IPS DF 4.7 (cell line): ENCODE results near the gene PDPR.
A peak's percentile ranks its signal among the peaks of the same experiment; 100 is the strongest.
"Not testable (repeated sequence)": the region's sequence is repeated elsewhere in the genome, so short reads cannot be mapped to it uniquely, and the experiment has no call there.

Source experiments
- DNase-seq: peaks from one replicate; pipeline ENCODE4 v3.0.0-alpha.2; 2013; ENCODE audit warnings: low spot score; ENCODE audit errors: extremely low read depth

The PDPR gene

DNA sequence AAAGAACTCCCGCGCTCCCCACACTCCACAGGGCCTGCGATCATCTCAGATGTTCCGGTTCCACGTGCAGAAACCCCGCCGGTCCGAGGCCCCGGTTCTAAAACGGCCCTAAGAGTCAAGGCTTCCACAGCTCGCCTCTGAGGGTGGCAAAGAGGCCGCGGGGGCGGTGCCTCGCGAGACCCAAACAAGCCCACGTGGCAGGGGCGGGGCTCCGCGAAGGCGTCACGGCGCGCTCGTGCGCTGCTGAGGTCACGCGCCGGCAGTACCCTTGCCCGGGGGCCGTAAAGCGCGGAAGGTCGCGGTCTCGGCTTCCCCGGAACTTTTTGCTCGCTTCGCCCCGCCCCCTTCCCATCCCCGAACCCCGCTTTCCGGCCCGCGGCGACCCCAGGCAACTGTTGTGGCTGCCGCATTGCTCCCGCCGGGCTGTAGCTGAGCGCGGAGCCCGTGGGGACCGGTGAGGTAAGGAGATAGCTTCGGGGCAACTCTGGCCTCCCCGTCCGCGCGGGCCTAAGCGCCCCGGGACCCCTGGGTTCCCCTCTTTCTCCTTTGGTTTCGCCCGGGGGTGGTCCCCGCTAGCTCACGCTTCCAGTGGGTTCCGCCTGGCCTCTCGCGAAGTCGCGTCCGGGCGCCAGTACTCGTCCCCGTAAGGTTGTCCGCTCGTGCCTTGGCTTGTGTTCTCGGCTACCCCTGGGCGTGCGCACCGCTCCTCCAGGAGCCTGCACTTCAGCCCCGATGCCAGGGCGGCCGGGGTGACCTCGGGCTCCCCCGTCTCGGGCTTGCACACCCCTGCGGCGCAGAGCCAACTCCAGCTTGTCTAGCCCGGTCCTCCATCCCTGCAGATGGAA is at the start of gene PDPR:
TSS of gene PDPR (plus strand) at position 351 of the 845 bp plus-strand sequence. CDS start 6,161 bp downstream, outside the sequence.
- DNase-seq = peak; percentile 30

GRCh38 chr16:70064841-70065370 is 49.2 kb upstream of the PDPR start:
- DNase-seq = not testable (repeated sequence)

- DNase-seq = not testable (repeated sequence)
These were observed 48.8 kb upstream of the PDPR start for GRCh38 chr16:70065376-70065745.

- not testable (repeated sequence) for DNase-seq
These were observed 48.1 kb upstream of the PDPR start for GRCh38 chr16:70065746-70066658.

DNA sequence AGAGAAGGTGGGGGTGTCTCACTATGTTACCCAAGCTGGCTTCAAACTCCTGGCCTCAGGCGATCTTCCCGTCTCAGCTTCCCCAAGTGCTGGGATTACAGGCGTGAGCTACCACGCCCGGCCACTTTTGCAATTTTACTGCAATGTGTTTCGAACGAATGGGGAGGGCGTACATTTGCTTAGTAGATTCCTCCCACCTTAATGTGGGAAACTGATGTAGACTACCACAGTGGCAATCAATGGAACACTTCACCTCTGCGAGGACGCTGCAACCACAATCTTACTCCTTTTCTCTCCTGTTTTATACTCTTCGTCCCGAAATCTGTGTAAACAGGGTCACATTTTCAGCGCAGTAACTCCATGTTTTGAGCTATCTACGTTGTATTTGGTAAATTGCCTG is 47.4 kb upstream of the PDPR start:
- DNase-seq = not testable (repeated sequence)

GRCh38 chr16:70079081-70079480 is 35.1 kb upstream of the PDPR start:
- DNase-seq = not testable (repeated sequence)

DNA sequence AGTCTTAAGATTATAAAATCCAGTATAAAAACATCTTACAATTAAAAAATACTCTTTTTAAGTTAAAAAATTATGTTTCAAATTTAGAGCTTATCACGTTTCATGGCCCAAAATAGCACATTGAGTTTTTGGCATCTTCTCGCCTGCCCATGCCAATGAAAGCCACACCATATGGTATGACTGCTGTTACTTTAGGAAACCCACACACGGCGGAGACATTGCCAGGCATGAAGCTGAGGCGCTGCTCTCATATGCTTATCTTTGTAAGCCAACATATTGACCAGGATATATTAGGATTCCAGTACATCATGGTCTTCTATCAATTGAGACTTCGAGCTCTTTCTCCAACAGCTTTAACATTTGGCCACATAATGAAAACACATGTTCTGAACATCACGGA is 32.9 kb upstream of the PDPR start:
- DNase-seq = not testable (repeated sequence)

GRCh38 chr16:70083931-70084330 is 30.2 kb upstream of the PDPR start:
- DNase-seq = not testable (repeated sequence)

- DNase-seq = not testable (repeated sequence)
These were observed 26.0 kb upstream of the PDPR start for GRCh38 chr16:70088160-70088559.

GRCh38 chr16:70088877-70089276 is 25.3 kb upstream of the PDPR start:
- not testable (repeated sequence) for DNase-seq

DNA sequence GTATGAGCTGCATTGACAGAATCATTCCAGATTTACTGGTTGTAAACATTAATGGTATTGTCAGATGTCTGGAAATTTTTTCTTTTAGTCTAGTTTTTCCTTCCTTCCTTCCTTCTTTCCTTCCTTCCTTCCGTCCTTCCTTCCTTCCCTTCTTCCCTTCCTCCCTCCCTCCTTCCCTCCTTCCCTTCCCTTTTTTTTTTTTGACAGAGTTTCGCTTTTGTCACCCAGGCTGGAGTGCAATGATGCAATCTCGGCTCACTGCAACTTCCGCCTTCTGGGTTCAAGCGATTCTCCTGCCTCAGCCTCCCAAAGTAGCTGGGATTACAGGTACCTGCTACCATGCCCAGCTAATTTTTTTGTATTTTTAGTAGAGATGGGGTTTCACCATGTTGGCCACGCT is 24.8 kb upstream of the PDPR start:
- DNase-seq = not testable (repeated sequence)

DNA sequence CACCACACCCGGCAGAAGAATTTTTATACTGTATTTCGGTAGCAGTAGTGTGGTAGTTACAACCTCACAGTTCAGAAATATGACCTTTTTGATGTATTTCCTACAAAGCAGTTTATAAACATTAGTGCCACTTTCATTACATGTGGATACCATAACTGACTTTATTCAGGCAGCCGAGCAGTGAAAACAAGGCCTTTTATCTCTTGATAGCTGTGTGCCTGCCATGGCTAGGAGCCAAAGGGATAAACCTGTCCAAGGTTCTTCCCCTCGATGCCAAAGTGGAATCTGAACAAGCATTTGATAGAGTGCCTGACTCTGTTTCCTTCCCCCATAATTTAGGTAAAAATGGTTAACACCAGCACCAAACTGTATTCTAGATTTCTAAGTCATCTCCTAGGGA is 23.0 kb upstream of the PDPR start:
- not testable (repeated sequence) for DNase-seq

DNA sequence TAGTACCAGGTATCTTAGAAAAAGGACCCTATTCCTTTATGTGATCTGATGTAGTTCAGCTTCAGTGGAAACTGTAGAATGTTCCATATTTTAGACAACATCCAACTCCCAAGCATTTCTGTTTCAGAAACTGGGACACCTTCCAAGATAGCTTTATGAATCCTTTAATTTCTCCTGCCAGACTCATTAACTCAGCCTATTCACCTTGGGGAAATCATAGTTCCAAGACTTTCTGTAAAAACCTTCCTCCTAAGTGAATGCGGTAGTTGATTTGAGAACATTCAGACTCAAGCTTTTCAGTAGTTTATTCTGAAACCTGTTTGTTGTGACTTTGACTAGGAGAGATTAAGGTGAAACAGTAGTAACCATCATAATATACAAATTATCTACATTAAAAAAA is 20.0 kb upstream of the PDPR start:
- not testable (repeated sequence) for DNase-seq

DNA sequence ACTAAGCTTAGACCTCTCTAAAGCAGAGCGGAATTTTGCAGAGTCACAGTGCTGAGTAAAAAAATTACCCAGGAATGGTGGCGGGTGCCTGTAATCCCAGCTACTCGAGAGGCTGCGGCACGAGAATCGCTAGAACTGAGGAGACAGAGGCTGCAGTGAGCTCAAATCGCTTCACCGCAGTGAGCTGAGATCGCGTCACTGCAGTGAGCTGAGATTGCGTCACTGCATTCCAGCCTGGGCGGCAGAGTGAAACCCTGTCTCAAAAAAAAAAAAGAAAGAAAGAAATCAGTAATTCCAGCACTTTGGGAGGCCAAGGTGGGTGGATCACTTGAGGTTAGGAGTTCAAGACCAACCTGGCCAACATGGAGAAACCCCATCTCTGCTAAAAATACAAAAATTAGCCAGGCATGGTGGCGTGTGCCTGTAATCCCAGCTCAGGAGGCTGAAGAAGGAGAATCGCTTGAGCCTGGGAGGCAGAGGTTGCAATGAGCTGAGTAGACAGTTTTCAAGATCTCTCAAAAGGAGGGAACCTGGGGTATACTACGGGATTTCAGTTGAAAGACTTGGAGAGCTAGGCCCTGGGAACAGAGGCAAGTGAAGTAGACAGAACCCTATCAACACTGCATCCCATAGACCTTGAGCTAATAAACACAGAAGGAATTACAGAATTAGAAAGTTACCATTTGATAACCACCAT is 4.4 kb upstream of the PDPR start:
- not testable (repeated sequence) for DNase-seq

DNA sequence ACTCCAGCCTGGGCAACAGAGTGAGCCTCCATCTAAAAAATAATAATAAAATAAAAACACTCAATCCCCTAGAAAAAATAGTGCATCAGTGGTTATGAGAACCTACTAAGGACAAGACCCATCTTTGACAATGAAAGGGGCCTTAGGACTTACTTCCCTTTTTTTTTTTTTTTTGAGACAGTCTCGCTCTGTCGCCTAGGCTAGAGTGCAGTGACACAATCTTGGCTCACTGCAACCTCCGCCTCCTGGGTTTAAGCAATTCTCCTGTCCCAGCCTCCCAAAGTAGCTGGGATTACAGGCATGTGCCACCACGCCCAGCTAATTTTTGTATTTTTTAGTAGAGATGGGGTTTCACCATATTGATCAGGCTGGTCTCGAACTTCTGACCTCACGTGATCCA is 2.0 kb upstream of the PDPR start:
- DNase-seq = not testable (repeated sequence)

GRCh38 chr16:70113599-70113981 is 542 bp upstream of the PDPR start:
- not testable (repeated sequence) for DNase-seq

DNA sequence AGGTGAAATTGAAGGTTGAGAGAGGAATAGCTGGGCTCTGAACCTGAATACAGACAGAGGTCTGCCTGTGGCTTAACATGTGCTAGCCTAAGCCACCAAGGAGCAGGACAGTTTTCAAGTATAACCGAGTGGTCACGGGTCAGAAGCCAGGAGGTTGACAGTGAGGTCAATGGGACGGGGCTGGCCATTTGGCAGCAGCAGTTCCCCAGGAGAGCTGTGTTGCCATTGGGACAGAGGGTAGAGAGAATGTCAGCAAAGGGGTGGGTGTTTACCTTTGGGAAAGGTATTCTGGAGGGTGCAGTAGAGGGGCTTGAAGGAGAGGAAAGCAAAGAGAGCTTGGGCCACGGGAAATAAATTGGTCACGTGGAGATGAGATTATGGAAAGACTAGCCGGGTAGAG is 4.2 kb downstream of the PDPR start:
- not testable (repeated sequence) for DNase-seq

- DNase-seq = not testable (repeated sequence)
These were observed 4.6 kb downstream of the PDPR start for GRCh38 chr16:70118776-70119175.

- DNase-seq = not testable (repeated sequence)
These were observed 6.3 kb downstream of the PDPR start for GRCh38 chr16:70120398-70120797.

- not testable (repeated sequence) for DNase-seq
These were observed 9.7 kb downstream of the PDPR start for GRCh38 chr16:70123822-70124221.

DNA sequence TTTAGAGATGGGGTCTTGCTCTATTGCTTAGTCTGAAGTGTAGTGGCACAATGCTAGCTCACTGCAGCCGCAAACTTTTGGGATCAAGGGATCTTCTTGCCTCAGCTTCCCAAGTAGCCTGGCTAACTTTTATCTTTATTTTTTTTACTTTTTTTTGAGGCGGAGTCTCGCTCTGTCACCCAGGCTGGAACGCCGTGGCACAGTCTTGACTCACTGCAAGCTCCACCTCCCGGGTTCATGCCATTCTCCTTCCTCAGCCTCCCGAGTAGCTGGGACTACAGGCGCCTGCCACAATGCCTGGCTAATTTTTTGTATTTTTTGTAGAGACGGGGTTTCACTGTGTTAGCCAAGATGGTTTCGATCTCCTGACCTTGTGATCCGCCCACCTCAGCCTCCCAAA is 12.1 kb downstream of the PDPR start:
- DNase-seq = not testable (repeated sequence)
